RWPE2 (cell line): ENCODE measurements around the gene RNF223.

ENCODE experiments used
- ATAC-seq: fragments of 200-7000 bp; cut with Tn5 transposase; 3 replicates; pipeline ENCODE4 v1.9.1; 2021; ENCODE audit warnings: low read depth
- DNase-seq: peaks from one replicate; pipeline ENCODE4 v3.0.0-alpha.2; 2020; ENCODE audit warnings: low spot score
- H3K27ac ChIP-seq: fragments of 450-650 bp; 2 replicates; pipeline ENCODE4 v1.5.1; 2017; ENCODE audit warnings: mild to moderate bottlenecking; ENCODE audit not compliant: poor library complexity, severe bottlenecking
- H3K27me3 ChIP-seq: fragments of 250-450 bp; sonication (Bioruptor Pico); 2 replicates; pipeline ENCODE4 v1.5.1; 2021; ENCODE audit warnings: mild to moderate bottlenecking, moderate library complexity; ENCODE audit not compliant: insufficient read depth, poor library complexity, severe bottlenecking
- H3K36me3 ChIP-seq: fragments of 250-450 bp; sonication (Bioruptor Pico); 2 replicates; pipeline ENCODE4 v1.5.1; 2020; ENCODE audit warnings: low read depth, mild to moderate bottlenecking, moderate library complexity
- H3K4me1 ChIP-seq: fragments of 250-450 bp; sonication (Bioruptor Pico); 2 replicates; pipeline ENCODE4 v1.5.1; 2021; ENCODE audit warnings: mild to moderate bottlenecking, moderate library complexity; ENCODE audit not compliant: insufficient read depth, poor library complexity, severe bottlenecking
- H3K4me3 ChIP-seq: fragments of 250-450 bp; sonication (Bioruptor Pico); 2 replicates; pipeline ENCODE4 v1.5.1; 2021; ENCODE audit warnings: mild to moderate bottlenecking, moderate library complexity; ENCODE audit not compliant: severe bottlenecking
- H3K9me3 ChIP-seq: fragments of 250-450 bp; sonication (Bioruptor Pico); 2 replicates; pipeline ENCODE4 v1.5.1; 2021; ENCODE audit warnings: mild to moderate bottlenecking, moderate library complexity; ENCODE audit not compliant: severe bottlenecking
- TF ChIP-seq, protein P1 (sequence below): fragments of 450-650 bp; IDR thresholded peaks from one replicate; pipeline ENCODE4 v1.5.1; 2017; ENCODE audit warnings: mild to moderate bottlenecking, moderate library complexity; ENCODE audit not compliant: poor library complexity, severe bottlenecking

RNF223 gene

DNA sequence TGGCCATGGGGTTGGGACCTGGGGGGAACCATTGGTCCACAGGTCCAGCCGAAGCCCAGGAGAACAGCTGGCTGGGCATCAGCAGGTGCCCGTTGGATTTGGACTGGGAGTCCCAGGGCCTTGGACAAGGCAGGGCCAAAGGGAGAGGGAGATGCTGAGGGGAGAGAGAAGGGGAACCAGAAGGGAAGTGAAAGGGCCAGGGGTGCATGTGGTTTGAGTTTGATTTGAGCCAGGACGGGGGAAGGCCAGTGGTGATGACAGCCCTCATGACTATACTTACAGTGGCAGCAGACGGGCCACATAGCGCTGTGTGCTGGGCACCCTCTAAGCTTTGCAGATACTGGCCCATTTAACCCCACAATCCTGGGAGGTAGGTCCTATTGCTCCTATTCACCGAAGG, 35.4 kb downstream of the RNF223 start:
- TF ChIP-seq, protein P1, sequence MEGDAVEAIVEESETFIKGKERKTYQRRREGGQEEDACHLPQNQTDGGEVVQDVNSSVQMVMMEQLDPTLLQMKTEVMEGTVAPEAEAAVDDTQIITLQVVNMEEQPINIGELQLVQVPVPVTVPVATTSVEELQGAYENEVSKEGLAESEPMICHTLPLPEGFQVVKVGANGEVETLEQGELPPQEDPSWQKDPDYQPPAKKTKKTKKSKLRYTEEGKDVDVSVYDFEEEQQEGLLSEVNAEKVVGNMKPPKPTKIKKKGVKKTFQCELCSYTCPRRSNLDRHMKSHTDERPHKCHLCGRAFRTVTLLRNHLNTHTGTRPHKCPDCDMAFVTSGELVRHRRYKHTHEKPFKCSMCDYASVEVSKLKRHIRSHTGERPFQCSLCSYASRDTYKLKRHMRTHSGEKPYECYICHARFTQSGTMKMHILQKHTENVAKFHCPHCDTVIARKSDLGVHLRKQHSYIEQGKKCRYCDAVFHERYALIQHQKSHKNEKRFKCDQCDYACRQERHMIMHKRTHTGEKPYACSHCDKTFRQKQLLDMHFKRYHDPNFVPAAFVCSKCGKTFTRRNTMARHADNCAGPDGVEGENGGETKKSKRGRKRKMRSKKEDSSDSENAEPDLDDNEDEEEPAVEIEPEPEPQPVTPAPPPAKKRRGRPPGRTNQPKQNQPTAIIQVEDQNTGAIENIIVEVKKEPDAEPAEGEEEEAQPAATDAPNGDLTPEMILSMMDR, result no peak
- ATAC-seq, result no peak; the same call in 2 of the 3 replicates
- no peaks in the 10 kb centered on the region for H3K27me3 ChIP-seq
- H3K9me3 ChIP-seq, result no peaks in the 10 kb centered on the region
- H3K4me3 ChIP-seq, result no peak overlapping the region
- H3K27ac ChIP-seq, result no peak overlapping the region
- no peaks in the 10 kb centered on the region for H3K4me1 ChIP-seq
- H3K36me3 ChIP-seq, result peaks cover 43% of the 10 kb centered on the region
- DNase-seq, result no peak

- ATAC-seq (no peak), DNase-seq (no peak)
- no peaks in the 10 kb centered on the region for H3K9me3 ChIP-seq
- no peaks in the 10 kb centered on the region for H3K27me3 ChIP-seq
- no peak overlapping the region for H3K4me3 ChIP-seq
- peaks cover 32% of the 10 kb centered on the region for H3K36me3 ChIP-seq
- no peak overlapping the region for H3K27ac ChIP-seq
- TF ChIP-seq, protein P1, result no peak
- H3K4me1 ChIP-seq, result no peaks in the 10 kb centered on the region
These were observed 36.5 kb downstream of the RNF223 start for GRCh38 chr1:1037366-1038327.

DNA sequence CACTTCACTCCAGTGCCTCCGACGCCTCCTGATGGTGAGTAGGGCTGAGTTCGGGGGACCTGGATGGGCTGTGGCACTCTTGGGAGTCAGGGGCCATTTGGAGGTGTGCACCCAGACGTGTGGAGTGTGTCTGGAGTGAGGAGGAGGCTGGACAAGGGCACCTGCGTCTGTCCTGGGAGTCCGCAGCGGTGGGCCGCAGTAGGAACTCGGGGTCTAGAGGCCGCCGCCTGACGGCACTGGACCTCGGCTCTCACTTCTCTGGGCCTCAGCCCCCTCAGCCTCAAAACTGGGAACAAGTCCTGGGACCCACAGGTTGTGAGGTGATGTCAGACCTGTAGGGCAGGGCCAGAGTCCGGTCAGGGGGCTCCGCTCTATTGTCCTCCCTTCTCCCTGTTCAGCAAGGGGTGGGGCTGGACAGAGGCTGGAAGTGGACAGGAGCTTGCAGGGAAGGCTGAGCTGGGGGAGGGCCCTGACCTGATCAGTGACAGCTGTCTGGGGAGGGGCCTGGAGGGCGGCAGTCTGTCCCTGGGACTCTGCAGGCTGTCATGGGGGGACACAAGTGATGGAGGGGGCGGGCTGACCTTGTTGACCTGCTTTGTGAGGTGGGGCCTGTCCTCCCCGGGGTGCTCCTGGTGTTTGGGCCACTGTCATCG, 38.7 kb downstream of the RNF223 start:
- DNase-seq (no peak), ATAC-seq (no peak)
- H3K9me3 ChIP-seq, result no peaks in the 10 kb centered on the region
- no peak overlapping the region for H3K27ac ChIP-seq
- H3K36me3 ChIP-seq, result peaks cover 23% of the 10 kb centered on the region
- TF ChIP-seq, protein P1, result no peak
- no peaks in the 10 kb centered on the region for H3K4me1 ChIP-seq
- no peak overlapping the region for H3K4me3 ChIP-seq
- H3K27me3 ChIP-seq, result no peaks in the 10 kb centered on the region

DNA sequence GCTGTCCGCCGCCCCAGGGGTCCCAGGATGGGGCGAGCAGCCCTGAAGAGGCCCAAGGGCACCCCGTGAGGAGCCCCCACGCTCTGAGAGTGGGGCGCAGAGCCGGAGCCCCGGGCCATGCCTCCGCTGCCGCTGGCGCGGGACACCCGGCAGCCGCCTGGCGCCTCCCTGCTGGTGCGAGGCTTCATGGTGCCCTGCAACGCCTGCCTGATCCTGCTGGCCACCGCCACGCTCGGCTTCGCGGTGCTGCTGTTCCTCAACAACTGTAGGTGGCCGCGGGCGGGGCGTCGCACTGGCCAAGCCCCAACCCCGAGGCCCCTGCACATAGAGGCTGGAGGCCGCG, 39.7 kb downstream of the RNF223 start:
- Histone ChIP-seq H3K36me3 (peaks cover 23% of the 10 kb centered on the region), H3K9me3 (no peaks in the 10 kb centered on the region), H3K4me1 (no peaks in the 10 kb centered on the region), H3K4me3 (no peak overlapping the region), H3K27ac (no peak overlapping the region), H3K27me3 (no peaks in the 10 kb centered on the region)
- DNase-seq (no peak), ATAC-seq (no peak)
- TF ChIP-seq, protein P1, result no peak
